Midbrain (tissue), 1 donor: ENCODE measurements around the gene CACNA2D3.

ENCODE experiments used
- DNase-seq: peaks from one replicate; lab custom pipeline; 2025; lab: John Stamatoyannopoulos, UW

CACNA2D3 gene

DNA sequence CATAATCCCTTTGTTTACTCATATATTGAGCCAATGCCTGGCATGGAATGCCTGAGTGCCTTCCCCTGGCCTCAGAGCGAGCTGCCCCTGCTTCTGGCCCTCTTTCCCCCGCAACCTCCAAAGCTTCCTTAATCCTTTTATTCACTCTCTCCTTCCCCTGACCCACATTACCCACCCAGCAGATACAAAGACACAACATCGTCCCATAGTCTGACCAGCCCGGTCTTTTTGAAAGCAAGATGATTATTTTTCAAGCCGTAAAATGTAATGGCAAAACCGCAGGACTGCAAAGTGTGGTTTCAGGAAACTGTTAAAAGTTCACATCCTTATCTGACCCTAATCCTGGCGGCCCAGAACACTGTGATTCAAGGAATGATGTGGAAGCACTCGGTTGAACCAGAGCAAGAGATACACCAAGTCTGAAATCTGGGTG is 883.9 kb downstream of the CACNA2D3 start:
- DNase-seq = no peak

GRCh38 chr3:55007971-55008370 is 885.6 kb downstream of the CACNA2D3 start:
- DNase-seq = no peak

DNA sequence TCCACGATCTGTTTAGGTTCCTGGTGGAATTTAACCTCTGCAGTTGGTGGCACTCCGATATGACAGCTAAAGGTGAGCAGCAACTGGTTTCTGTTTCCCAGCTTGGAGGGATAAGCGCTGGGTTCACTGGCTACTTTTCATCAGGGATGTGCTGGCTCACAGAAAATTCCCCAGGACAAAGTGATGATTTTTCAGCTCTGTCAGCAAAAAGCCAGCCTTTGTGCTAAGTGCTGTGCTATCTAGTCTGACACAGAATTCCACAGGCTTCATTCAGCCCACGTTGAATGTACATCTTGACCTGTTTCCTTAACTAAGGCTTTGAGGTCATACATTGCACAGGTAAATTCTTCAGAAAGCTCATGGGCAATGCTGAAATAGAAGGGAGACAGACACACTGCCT is 887.0 kb downstream of the CACNA2D3 start:
- no peak for DNase-seq

DNA sequence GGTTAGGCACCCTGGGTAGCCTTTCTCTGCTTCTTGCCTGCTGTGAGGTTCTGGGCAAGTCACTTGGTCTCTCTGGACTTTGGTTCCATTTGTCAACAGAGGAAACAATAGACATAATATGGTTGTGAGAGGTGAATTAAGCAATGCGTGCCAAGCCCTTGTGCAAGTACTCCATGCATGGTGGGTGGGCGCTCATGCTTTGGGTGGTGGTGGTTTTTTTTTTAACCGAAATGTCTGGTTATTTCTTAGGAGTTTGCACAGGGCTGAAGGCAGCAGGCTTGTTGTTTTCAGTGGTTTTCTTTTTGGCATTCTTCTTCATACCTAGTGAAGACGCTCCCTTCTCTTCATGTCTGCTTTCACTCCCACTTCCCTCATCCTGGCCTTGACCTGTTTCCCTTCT is 889.7 kb downstream of the CACNA2D3 start:
- no peak for DNase-seq

DNA sequence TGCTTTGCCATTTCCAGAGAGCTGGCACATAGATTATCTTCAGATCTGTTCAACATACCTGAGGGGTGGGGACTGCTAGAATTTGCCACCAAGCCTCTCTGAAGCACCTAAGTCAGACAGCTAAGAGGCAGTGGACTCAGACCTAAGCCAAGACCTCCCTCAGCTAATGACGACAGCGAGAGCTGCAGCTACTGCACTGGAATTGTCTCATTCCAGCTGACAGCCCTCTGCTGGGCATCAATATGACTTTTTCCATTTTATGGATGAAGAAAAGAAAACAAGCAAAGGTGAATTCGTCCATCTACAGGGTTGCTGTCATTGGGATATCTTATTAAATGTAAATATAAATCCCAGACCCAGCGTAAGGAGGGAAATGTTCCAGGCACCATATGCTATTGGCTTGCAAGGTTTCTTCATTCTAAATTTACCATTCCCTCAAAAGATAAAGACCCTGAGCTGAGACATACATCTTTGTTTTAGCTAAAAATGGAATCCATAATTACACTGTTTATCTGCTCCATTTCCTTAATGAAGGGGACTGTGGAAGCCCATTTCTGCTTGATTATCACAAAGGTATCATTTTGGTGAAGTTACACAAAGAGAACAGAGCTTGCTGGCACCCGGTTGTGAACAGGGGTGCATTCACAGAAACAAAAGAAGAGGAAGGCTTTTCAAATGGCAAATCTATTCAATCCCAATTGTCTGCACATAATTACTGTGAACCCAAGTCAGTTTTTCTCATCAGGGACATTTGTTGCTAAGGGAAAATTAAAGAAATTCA is 891.0 kb downstream of the CACNA2D3 start:
- no peak for DNase-seq

GRCh38 chr3:55014081-55014480 is 891.7 kb downstream of the CACNA2D3 start:
- DNase-seq = no peak

- DNase-seq = no peak
These were observed 892.6 kb downstream of the CACNA2D3 start for GRCh38 chr3:55014906-55015305.

GRCh38 chr3:55017876-55018275 is 895.5 kb downstream of the CACNA2D3 start:
- no peak for DNase-seq

- no peak for DNase-seq
These were observed 908.6 kb downstream of the CACNA2D3 start for GRCh38 chr3:55030938-55031337.

GRCh38 chr3:55036883-55037577 is 914.7 kb downstream of the CACNA2D3 start:
- no peak for DNase-seq

GRCh38 chr3:55042591-55042990 is 920.2 kb downstream of the CACNA2D3 start:
- no peak for DNase-seq

DNA sequence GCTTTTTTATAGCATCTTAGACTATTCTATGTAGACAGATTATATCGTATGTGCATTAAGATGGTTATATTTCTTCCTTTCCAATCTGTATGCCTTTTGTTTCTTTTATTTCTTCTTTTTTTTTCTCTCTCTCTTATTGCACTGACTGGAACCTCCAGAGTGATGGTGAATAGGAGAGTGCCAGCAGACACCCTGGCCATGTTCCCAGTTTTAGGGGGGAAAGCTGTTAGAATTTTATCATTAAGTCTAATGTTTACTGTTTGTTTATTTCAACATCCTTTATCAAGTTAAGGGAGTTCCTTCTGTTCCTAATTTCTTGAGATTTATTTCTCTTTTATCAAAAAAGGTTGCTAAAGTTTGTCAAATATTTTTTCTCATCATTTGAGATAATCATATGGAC is 922.1 kb downstream of the CACNA2D3 start:
- no peak for DNase-seq

GRCh38 chr3:55059027-55059629 is 936.8 kb downstream of the CACNA2D3 start:
- DNase-seq = no peak

DNA sequence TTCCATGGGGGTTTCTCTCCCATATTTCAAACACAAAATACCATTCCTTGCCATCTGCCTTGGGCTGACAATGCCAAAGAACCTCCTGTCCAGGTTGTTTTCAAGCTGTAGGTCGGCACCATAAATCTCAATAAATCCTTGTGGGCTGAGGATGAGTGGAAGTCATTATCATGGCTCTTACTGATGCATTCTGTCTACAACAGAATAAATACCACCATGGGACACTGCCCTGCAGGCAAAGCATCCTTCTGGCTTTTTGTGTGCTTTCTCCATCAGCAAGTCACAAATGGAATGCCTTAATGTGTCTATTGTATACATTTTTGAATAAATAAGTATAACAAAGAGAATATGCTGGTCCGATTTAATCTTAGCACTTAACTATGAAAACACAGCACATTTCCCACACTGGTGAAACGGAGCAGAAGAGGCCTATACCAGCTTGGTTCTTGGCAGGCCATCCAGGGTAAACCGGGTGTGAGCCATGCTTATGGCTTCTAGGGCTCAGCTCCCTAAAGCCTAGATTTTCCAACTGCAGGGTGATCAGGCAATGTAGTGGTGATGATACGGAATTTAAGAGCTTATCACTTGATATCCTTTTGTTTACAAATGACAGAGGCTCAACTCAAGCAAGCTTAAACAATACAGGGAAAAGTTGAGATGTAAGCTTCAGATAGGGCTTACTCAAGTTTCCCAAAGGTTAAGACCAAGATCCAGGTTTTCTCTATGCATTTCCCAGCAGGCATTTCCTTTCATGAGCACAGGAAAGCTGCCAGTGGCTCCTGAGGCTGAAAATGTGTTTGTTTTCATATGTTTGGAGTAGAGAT is 938.8 kb downstream of the CACNA2D3 start:
- DNase-seq = no peak

DNA sequence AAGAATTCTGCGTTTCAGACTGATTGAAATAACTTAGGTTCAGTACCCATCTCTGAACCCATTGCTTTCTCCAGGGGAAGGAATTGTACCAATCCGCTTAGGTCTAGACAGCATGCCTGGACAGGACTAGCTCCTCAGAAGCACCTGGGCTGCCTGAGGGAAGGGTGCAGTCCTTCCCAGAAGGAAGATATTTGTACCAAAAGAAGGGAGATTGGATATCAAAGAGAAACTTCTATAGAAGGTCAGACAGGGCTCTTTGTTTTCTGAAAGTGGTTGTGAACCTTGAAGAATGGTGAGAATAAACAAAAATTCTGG is 939.3 kb downstream of the CACNA2D3 start:
- DNase-seq = no peak

DNA sequence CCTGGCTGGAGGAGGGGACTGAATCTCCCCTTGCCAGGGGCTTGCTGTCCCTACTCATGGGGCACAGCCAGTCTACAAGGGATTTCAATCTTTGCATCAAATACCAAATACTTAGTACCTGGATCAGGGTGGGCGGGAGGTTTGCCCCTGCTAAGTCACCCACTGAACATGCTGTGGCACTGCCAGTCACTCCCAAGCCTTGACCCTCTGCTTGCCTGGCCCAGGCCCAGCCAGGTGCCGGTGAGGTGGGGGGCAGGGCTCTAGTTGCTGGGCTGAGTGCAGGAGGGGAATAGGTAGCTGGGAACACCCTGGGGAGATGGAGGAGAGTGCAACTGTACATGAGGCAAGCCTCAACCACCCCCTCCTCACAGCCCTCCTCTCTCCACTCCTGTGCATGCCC is 941.8 kb downstream of the CACNA2D3 start:
- DNase-seq = no peak

- DNase-seq = no peak
These were observed 943.0 kb downstream of the CACNA2D3 start for GRCh38 chr3:55065331-55065730.

GRCh38 chr3:55066551-55067047 is 944.2 kb downstream of the CACNA2D3 start:
- no peak for DNase-seq

DNA sequence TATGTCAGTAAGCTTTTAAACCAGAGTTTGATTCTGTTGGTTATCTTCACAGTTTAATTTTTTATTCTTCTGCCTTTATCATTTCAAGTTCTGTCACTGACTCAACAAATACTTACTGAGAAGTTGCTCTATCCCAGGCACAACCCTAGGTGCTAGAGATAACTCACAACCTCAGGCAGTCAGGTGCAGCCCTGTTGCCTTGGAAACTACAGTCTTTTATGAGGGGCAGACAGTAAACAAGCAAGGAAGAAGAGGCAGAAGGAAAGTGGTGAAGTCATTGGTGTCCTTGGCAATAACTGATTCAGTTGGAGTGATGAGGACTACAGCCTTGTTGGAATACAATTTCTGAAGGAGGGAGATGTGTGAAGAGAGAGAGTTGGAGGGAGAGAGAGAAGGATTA is 947.6 kb downstream of the CACNA2D3 start:
- no peak for DNase-seq

- no peak for DNase-seq
These were observed 952.4 kb downstream of the CACNA2D3 start for GRCh38 chr3:55074796-55075195.

- no peak for DNase-seq
These were observed 953.5 kb downstream of the CACNA2D3 start for GRCh38 chr3:55075846-55076245.

DNA sequence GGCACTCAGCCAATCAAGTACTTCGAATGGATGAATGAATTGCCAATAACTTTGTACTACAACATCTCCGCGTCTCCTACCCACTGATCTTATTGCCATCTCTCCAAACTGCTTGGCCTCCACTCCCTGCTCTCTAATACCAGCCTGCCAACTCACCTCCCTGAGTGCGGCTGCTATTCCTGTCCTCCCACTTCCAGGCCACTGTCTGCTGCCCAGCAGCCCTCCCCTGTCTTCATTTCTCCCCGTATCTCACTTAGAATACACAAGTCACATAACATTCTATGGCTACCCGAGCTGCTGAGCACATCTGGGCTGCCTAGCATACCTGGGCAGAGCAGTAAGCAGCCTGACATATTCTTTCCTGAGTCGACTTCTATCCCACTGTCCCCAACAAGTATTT is 955.4 kb downstream of the CACNA2D3 start:
- DNase-seq = no peak
